ENCODE measurements around the gene GLDN.

The GLDN gene

DNA sequence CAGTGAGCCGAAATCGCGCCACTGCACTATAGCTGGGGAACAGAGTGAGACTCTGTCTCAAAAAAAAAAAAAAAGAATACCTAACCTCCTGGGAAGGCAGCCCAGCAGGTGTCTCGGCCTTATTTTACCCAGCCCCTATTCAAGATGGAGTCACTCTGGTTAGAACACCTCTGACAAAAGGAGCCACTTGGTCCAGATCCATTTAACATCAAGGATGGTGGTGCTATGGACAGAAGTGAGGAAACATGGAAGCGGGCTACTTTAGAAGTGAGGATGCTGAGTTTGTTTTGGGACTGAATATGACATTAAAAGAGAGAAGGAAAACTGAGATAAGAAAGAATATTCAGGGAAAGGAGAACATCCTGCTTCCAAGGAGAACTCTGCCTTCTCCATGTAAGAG, 14.7 kb downstream of the GLDN start:
- no peak overlapping the region for H3K27ac ChIP-seq
- TF ChIP-seq FOXP2 (optimal IDR thresholded peaks at IDR 0.05; ENCODE audit: control extremely low read depth, extremely low read length, insufficient read depth) (no peak), EZH2 (IDR thresholded peaks at IDR 0.05) (no peak), POLR2AphosphoS5 (IDR thresholded peaks at IDR 0.05; ENCODE audit: borderline replicate concordance, low read depth, low read length) (no peak)
- no peak for DNase-seq (ENCODE audit: low read depth, low spot score)

GRCh38 chr15:51356983-51357382, 15.5 kb downstream of the GLDN start:
- no peak for DNase-seq (ENCODE audit: low read depth, low spot score)
- Histone ChIP-seq H3K36me3 (ENCODE audit: insufficient read depth, low read length) (no peaks in the 10 kb centered on the region), H3K27ac (no peak overlapping the region), H3K9me3 (ENCODE audit: low read depth, low read length) (no peaks in the 10 kb centered on the region), H3K4me3 (no peak overlapping the region), H3K9ac (ENCODE audit: insufficient read length) (no peak overlapping the region)
- TF ChIP-seq POLR2AphosphoS5 (IDR thresholded peaks at IDR 0.05; ENCODE audit: borderline replicate concordance, low read depth, low read length) (no peak), EZH2 (IDR thresholded peaks at IDR 0.05) (no peak), FOXP2 (optimal IDR thresholded peaks at IDR 0.05; ENCODE audit: control extremely low read depth, extremely low read length, insufficient read depth) (no peak)

More for the DNA sequence above, 14.7 kb downstream of the GLDN start:
- H3K9me3 ChIP-seq (ENCODE audit: low read depth, low read length) = no peaks in the 10 kb centered on the region
- no peak overlapping the region for H3K4me3 ChIP-seq
- no peaks in the 10 kb centered on the region for H3K36me3 ChIP-seq (ENCODE audit: insufficient read depth, low read length)
- no peak overlapping the region for H3K9ac ChIP-seq (ENCODE audit: insufficient read length)

GRCh38 chr15:51359981-51360380, 18.5 kb downstream of the GLDN start:
- H3K27ac ChIP-seq = no peak overlapping the region
- H3K4me3 ChIP-seq = no peak overlapping the region
- DNase-seq (ENCODE audit: low read depth, low spot score) = no peak
- H3K9me3 ChIP-seq (ENCODE audit: low read depth, low read length) = no peaks in the 10 kb centered on the region
- no peaks in the 10 kb centered on the region for H3K36me3 ChIP-seq (ENCODE audit: insufficient read depth, low read length)
- H3K9ac ChIP-seq (ENCODE audit: insufficient read length) = no peak overlapping the region
- TF ChIP-seq FOXP2 (optimal IDR thresholded peaks at IDR 0.05; ENCODE audit: control extremely low read depth, extremely low read length, insufficient read depth) (no peak), EZH2 (IDR thresholded peaks at IDR 0.05) (no peak), POLR2AphosphoS5 (IDR thresholded peaks at IDR 0.05; ENCODE audit: borderline replicate concordance, low read depth, low read length) (no peak)

- H3K27ac ChIP-seq = no peak overlapping the region
- no peak for DNase-seq (ENCODE audit: low read depth, low spot score)
- H3K9ac ChIP-seq (ENCODE audit: insufficient read length) = no peak overlapping the region
- no peak overlapping the region for H3K4me3 ChIP-seq
- TF ChIP-seq FOXP2 (optimal IDR thresholded peaks at IDR 0.05; ENCODE audit: control extremely low read depth, extremely low read length, insufficient read depth) (no peak), POLR2AphosphoS5 (IDR thresholded peaks at IDR 0.05; ENCODE audit: borderline replicate concordance, low read depth, low read length) (no peak), EZH2 (IDR thresholded peaks at IDR 0.05) (no peak)
- no peaks in the 10 kb centered on the region for H3K36me3 ChIP-seq (ENCODE audit: insufficient read depth, low read length)
- H3K9me3 ChIP-seq (ENCODE audit: low read depth, low read length) = no peaks in the 10 kb centered on the region
Observed at GRCh38 chr15:51363383-51363782, 21.9 kb downstream of the GLDN start.

GRCh38 chr15:51365417-51365816, 24.0 kb downstream of the GLDN start:
- TF ChIP-seq EZH2 (IDR thresholded peaks at IDR 0.05) (no peak), POLR2AphosphoS5 (IDR thresholded peaks at IDR 0.05; ENCODE audit: borderline replicate concordance, low read depth, low read length) (no peak), FOXP2 (optimal IDR thresholded peaks at IDR 0.05; ENCODE audit: control extremely low read depth, extremely low read length, insufficient read depth) (no peak)
- H3K27ac ChIP-seq = no peak overlapping the region
- no peak overlapping the region for H3K4me3 ChIP-seq
- DNase-seq (ENCODE audit: low read depth, low spot score) = no peak
- no peaks in the 10 kb centered on the region for H3K9me3 ChIP-seq (ENCODE audit: low read depth, low read length)
- H3K9ac ChIP-seq (ENCODE audit: insufficient read length) = no peak overlapping the region
- H3K36me3 ChIP-seq (ENCODE audit: insufficient read depth, low read length) = no peaks in the 10 kb centered on the region

DNA sequence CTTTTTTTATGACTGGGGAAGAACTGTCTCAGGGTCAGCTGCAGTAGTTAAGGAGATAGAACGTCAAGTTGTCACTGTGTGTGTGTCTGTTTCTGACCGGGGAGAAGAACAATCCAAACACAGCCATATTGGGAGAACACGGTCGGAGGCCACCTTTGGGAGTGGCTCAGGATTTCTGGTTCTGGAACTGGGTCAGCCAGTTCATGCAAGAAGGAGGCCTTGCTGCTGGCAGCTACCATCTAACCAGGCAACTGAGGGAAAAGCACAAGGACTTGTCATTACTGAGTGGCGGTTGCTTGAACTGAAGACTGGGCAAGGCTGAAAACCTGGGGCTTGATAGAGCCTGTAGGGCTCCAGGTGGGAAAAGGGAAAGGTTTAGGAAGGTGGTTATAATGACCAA, 24.6 kb downstream of the GLDN start:
- no peak for DNase-seq (ENCODE audit: low read depth, low spot score)
- Histone ChIP-seq H3K36me3 (ENCODE audit: insufficient read depth, low read length) (no peaks in the 10 kb centered on the region), H3K4me3 (no peak overlapping the region), H3K9me3 (ENCODE audit: low read depth, low read length) (no peaks in the 10 kb centered on the region), H3K27ac (no peak overlapping the region), H3K9ac (ENCODE audit: insufficient read length) (no peak overlapping the region)
- no peak for TF ChIP-seq EZH2 (IDR thresholded peaks at IDR 0.05)
- TF ChIP-seq FOXP2 (optimal IDR thresholded peaks at IDR 0.05; ENCODE audit: control extremely low read depth, extremely low read length, insufficient read depth) = no peak
- TF ChIP-seq POLR2AphosphoS5 (IDR thresholded peaks at IDR 0.05; ENCODE audit: borderline replicate concordance, low read depth, low read length) = no peak

GRCh38 chr15:51366920-51367319, 25.5 kb downstream of the GLDN start:
- Histone ChIP-seq H3K4me3 (no peak overlapping the region), H3K27ac (no peak overlapping the region), H3K36me3 (ENCODE audit: insufficient read depth, low read length) (no peaks in the 10 kb centered on the region), H3K9me3 (ENCODE audit: low read depth, low read length) (no peaks in the 10 kb centered on the region), H3K9ac (ENCODE audit: insufficient read length) (no peak overlapping the region)
- TF ChIP-seq POLR2AphosphoS5 (IDR thresholded peaks at IDR 0.05; ENCODE audit: borderline replicate concordance, low read depth, low read length) = no peak
- TF ChIP-seq EZH2 (IDR thresholded peaks at IDR 0.05) = no peak
- TF ChIP-seq FOXP2 (optimal IDR thresholded peaks at IDR 0.05; ENCODE audit: control extremely low read depth, extremely low read length, insufficient read depth) = no peak
- no peak for DNase-seq (ENCODE audit: low read depth, low spot score)

GRCh38 chr15:51367322-51367976, 26.0 kb downstream of the GLDN start:
- Histone ChIP-seq H3K9me3 (ENCODE audit: low read depth, low read length) (no peaks in the 10 kb centered on the region), H3K27ac (no peak overlapping the region), H3K36me3 (ENCODE audit: insufficient read depth, low read length) (no peaks in the 10 kb centered on the region), H3K4me3 (no peak overlapping the region), H3K9ac (ENCODE audit: insufficient read length) (no peak overlapping the region)
- no peak for DNase-seq (ENCODE audit: low read depth, low spot score)
- TF ChIP-seq EZH2 (IDR thresholded peaks at IDR 0.05) (no peak), POLR2AphosphoS5 (IDR thresholded peaks at IDR 0.05; ENCODE audit: borderline replicate concordance, low read depth, low read length) (no peak), FOXP2 (optimal IDR thresholded peaks at IDR 0.05; ENCODE audit: control extremely low read depth, extremely low read length, insufficient read depth) (no peak)

GRCh38 chr15:51368307-51368706, 26.9 kb downstream of the GLDN start:
- TF ChIP-seq FOXP2 (optimal IDR thresholded peaks at IDR 0.05; ENCODE audit: control extremely low read depth, extremely low read length, insufficient read depth) (no peak), POLR2AphosphoS5 (IDR thresholded peaks at IDR 0.05; ENCODE audit: borderline replicate concordance, low read depth, low read length) (no peak), EZH2 (IDR thresholded peaks at IDR 0.05) (no peak)
- no peak overlapping the region for H3K9ac ChIP-seq (ENCODE audit: insufficient read length)

More at GRCh38 chr15:51368307-51368706, 26.9 kb downstream of the GLDN start:
- Histone ChIP-seq H3K9me3 (ENCODE audit: low read depth, low read length) (no peaks in the 10 kb centered on the region), H3K36me3 (ENCODE audit: insufficient read depth, low read length) (no peaks in the 10 kb centered on the region), H3K27ac (no peak overlapping the region), H3K4me3 (no peak overlapping the region)
- DNase-seq (ENCODE audit: low read depth, low spot score) = no peak
